Stomach (tissue), 4 donors: Measurements from ENCODE around the gene GPR62.

Source experiments
- POLR2A ChIP-seq, 4 donors: fragments of 450-650 bp; IDR thresholded peaks; one replicate each; pipeline ENCODE4 v1.6.1; 2016; ENCODE audit warnings: antibody characterized with exemption in 4 of 4, control low read depth in 2 of 4, mild to moderate bottlenecking in 1 of 4, moderate library complexity in 1 of 4
- POLR2AphosphoS5 ChIP-seq, 3 donors: sonication (generic); formaldehyde crosslinking; IDR thresholded peaks; one replicate each; pipeline ENCODE4 v1.6.1; 2016; ENCODE audit warnings: antibody characterized with exemption in 3 of 3
- TF ChIP-seq, protein P1 (sequence below), 7 experiments: fragments of 450-650 bp in 4 of 7; fragments of 200-600 bp in 3 of 7; sonication (generic) in 3 of 7; IDR thresholded peaks; one replicate each; pipeline ENCODE4 v1.5.1; 2016 to 2019; ENCODE audit warnings: antibody characterized with exemption in 7 of 7, control low read depth in 2 of 7, mild to moderate bottlenecking in 1 of 7

GRCh38 chr3:52002748-52003147 is 47.6 kb downstream of the GPR62 start:
- TF ChIP-seq, protein P1, sequence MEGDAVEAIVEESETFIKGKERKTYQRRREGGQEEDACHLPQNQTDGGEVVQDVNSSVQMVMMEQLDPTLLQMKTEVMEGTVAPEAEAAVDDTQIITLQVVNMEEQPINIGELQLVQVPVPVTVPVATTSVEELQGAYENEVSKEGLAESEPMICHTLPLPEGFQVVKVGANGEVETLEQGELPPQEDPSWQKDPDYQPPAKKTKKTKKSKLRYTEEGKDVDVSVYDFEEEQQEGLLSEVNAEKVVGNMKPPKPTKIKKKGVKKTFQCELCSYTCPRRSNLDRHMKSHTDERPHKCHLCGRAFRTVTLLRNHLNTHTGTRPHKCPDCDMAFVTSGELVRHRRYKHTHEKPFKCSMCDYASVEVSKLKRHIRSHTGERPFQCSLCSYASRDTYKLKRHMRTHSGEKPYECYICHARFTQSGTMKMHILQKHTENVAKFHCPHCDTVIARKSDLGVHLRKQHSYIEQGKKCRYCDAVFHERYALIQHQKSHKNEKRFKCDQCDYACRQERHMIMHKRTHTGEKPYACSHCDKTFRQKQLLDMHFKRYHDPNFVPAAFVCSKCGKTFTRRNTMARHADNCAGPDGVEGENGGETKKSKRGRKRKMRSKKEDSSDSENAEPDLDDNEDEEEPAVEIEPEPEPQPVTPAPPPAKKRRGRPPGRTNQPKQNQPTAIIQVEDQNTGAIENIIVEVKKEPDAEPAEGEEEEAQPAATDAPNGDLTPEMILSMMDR (IDR thresholded peaks at IDR 0.05): no peak
- TF ChIP-seq POLR2AphosphoS5 (IDR thresholded peaks at IDR 0.05) (no peak), POLR2A (IDR thresholded peaks at IDR 0.05) (no peak)
